ENCODE measurements around the gene RGN.
"Not testable (repeated sequence)": the region's sequence is repeated elsewhere in the genome, so short reads cannot be mapped to it uniquely, and the experiment has no call there.

RGN gene

GRCh38 chrX:47124466-47124865 is 46.2 kb downstream of the RGN start:
- DNase-seq (ENCODE audit: low spot score): not testable (repeated sequence)

GRCh38 chrX:47129157-47129898 is 51.1 kb downstream of the RGN start:
- DNase-seq (ENCODE audit: low spot score): peak; percentile 97

- peak; percentile 15 for DNase-seq (ENCODE audit: low spot score)
Measured at GRCh38 chrX:47129899-47130358, 51.7 kb downstream of the RGN start.

- no peak for DNase-seq (ENCODE audit: low spot score)
Measured at GRCh38 chrX:47133493-47133892, 55.2 kb downstream of the RGN start.

- DNase-seq (ENCODE audit: low spot score): not testable (repeated sequence)
Measured at GRCh38 chrX:47135650-47136049, 57.4 kb downstream of the RGN start.

GRCh38 chrX:47138171-47138570 is 59.9 kb downstream of the RGN start:
- DNase-seq (ENCODE audit: low spot score): no peak

Measured in cerebellar cortex (tissue), 1 donor.